Breast epithelium (tissue), 4 donors: ENCODE measurements around the gene TMEM141. TPM values are rescaled to one million over a fixed set of nuclear protein-coding genes. Genes with fewer than 3 reads are reported as not detected.
A peak's percentile ranks its signal among the peaks of the same experiment; 100 is the strongest.
"Not testable (repeated sequence)": the region's sequence is repeated elsewhere in the genome, so short reads cannot be mapped to it uniquely, and the experiment has no call there.

Experiments used
- DNase-seq, 2 donors: peaks; one replicate each; pipeline ENCODE4 v3.0.0-alpha.2; 2019; ENCODE audit warnings: low spot score in 2 of 2
- H3K27ac ChIP-seq, 2 donors: fragments of 200-600 bp; sonication (generic) in 1 of 2; one replicate each; pipeline ENCODE4 v1.5.1; 2016 to 2019; ENCODE audit warnings: mild to moderate bottlenecking in 1 of 2
- H3K27me3 ChIP-seq, 2 donors: fragments of 200-600 bp; sonication (generic) in 1 of 2; one replicate each; pipeline versions ENCODE4 v1.5.1 to v1.6.0; 2017 to 2019; ENCODE audit warnings: control low read depth in 1 of 2, mild to moderate bottlenecking in 1 of 2
- H3K36me3 ChIP-seq: fragments of 200-600 bp; one replicate; pipeline ENCODE4 v1.5.1; 2019
- H3K4me1 ChIP-seq, 2 donors: fragments of 200-600 bp; sonication (generic); one replicate each; pipeline ENCODE4 v1.5.1; 2016 to 2019; ENCODE audit warnings: control low read depth in 1 of 2
- H3K4me3 ChIP-seq, 3 donors: fragments of 200-600 bp; sonication (generic); 1 replicate in 2 of 3; 2 replicates in 1 of 3; pipeline ENCODE4 v1.5.1; 2016 to 2019; ENCODE audit warnings: mild to moderate bottlenecking in 3 of 3, moderate library complexity in 2 of 3
- H3K9me3 ChIP-seq, 2 donors: fragments of 200-600 bp; sonication (generic) in 1 of 2; one replicate each; pipeline ENCODE4 v1.5.1; 2016 to 2019; ENCODE audit warnings: control low read depth in 1 of 2
- CTCF ChIP-seq, 3 donors: fragments of 450-650 bp; IDR thresholded peaks; one replicate each; pipeline ENCODE4 v1.5.1; 2016 to 2017; ENCODE audit warnings: antibody characterized with exemption in 3 of 3, mild to moderate bottlenecking in 3 of 3, moderate library complexity in 3 of 3
- POLR2A ChIP-seq: fragments of 450-650 bp; IDR thresholded peaks from one replicate; pipeline ENCODE4 v1.6.1; 2016; ENCODE audit warnings: antibody characterized with exemption, mild to moderate bottlenecking, moderate library complexity
- POLR2AphosphoS5 ChIP-seq, 3 donors: sonication (generic); formaldehyde crosslinking; IDR thresholded peaks; one replicate each; pipeline ENCODE4 v1.6.1; 2017; ENCODE audit warnings: antibody characterized with exemption in 3 of 3
- intact Hi-C: fragments of 100-400 bp; cut with DNase I; formaldehyde crosslinking; loops from one replicate; pipeline ENCODE4 v1.15.1; 2023; ENCODE audit warnings: low total_unique reads
- total RNA-seq, 3 donors: library from RNA; depleted of rRNA; stranded (reverse); fragments of >200 nt; gene quantifications; one replicate each; pipeline ENCODE4 v1.1.0, GENCODE V29; 2016

Gene TMEM141
- total RNA-seq, 3 donors from 2014 or later: 85.8 to 121 (median 103) TPM

DNA sequence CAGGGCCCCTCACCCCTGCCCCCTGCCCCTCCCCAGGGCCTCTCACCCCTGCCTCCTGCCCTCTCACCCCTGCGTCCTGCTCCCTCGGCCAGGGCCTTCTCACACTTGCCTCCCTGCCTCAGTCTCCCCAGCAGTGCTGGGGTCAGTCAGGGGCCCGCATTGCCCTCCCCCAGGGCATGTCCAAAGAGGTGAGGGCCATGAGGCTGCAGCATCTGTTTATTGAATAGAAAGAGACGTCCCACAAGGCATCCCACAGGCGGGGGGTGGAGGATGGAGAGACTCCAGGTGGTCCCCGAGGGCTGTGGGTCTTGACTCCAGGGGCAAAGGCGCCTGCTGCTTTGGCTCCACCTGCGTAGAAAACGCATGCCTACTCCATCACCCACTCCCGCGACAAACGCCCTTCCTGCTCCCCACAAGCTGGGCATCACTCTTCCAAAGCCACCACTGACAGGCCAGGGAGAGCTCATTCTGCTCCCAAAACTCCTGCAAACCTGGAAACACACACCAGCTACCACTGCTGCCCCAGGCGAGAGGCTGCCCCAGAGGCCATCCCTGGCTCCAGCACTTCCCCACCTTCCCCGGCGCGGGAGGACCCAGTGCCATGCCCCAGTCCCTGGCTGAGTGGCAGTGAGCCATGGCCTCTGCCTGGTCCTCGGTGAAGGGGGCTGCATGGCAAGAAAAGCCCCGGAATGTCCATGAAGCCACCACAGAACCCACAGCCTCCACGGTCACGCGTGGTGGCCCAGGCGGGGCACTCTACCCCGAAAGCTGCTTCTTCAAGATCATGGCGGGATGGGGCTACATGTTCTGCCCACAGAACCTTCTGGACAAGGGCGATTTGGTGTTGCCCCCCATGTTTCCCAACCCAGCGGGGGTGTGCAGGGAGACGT is 31.5 kb upstream of the TMEM141 start:
- DNase-seq: no peak
- Histone ChIP-seq H3K9me3 (peaks cover 0 to 9% of the 10 kb centered on the region in 2 donors), H3K27ac (no peak overlapping the region), H3K36me3 (no peaks in the 10 kb centered on the region), H3K27me3 (peaks cover 0 to 17% of the 10 kb centered on the region in 2 donors), H3K4me1 (no peaks in the 10 kb centered on the region), H3K4me3 (no peak overlapping the region)
- intact Hi-C loops: no loop called here
- TF ChIP-seq POLR2A (no peak), CTCF (IDR thresholded peaks at IDR 0.05) (no peak), POLR2AphosphoS5 (IDR thresholded peaks at IDR 0.05) (no peak)

- no peaks in the 10 kb centered on the region for H3K36me3 ChIP-seq
- peaks cover 0 to 5% of the 10 kb centered on the region in 2 donors for H3K9me3 ChIP-seq
- intact Hi-C loops: no loop called here
- peaks cover 0 to 22% of the 10 kb centered on the region in 2 donors for H3K27me3 ChIP-seq
- H3K4me1 ChIP-seq: no peaks in the 10 kb centered on the region
- TF ChIP-seq POLR2AphosphoS5 (IDR thresholded peaks at IDR 0.05) (no peak), POLR2A (no peak), CTCF (IDR thresholded peaks at IDR 0.05) (no peak)
- no peak for DNase-seq
- no peak overlapping the region for H3K27ac ChIP-seq
- H3K4me3 ChIP-seq: no peak overlapping the region
Observed at GRCh38 chr9:136760424-136760823, 30.7 kb upstream of the TMEM141 start.

DNA sequence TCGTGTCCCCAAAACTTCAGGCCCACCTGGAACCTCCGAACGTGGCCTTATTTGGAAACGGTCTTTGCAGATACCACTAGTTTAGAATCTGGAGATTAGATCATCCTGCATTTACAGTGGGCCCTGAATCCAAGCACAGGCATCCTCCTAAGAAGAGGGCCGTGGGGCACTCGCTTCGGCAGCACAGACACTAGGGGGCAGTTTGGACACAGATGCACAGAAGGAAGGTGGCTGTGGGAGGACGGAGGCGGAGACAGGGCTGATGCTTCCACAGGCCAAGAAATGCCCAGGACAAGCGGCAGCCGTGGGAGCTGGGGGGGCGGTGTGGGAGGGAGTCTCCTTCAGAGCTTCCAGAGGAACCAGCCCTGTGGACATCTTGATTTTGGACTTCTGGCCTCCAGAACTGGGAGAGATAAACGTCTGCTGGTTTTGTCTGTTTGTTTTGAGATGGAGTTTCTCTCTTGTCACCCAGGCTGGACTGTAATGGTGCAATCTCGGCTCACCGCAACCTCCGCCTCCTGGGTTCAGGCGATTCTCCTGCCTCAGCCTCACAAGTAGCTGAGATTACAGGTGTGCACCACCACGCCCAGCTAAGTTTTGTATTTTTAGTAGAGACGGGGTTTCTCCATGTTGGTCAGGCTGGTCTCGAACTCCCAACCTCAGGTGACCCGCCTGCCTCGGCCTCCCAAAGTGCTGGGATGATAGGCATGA is 30.2 kb upstream of the TMEM141 start:
- intact Hi-C loops, H3K36me3 ChIP-seq: not testable (repeated sequence)
- peak in 1 of 2 donors; percentile 53 for DNase-seq

DNA sequence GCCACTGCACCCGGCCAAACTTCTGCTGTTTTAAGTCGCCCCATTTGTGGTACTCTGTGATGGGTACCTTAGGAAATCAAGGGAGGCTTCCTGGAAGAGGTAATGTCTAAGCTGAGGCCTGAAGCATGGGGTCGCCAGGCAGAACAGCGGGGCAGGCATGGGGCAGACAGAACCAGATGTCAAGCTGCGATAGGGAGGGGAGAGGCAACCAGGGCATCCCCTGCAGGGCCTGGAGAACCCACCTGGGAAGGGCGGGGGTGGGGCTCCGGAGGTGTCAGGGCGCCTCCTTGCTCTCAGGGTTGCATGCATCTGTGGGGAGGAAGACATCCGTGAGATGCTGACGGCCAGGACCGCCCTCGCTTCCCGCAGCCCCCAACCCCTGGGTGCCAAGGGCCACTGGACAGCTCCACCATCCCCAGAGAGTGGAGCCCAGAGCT is 29.6 kb upstream of the TMEM141 start:
- no peak overlapping the region for H3K4me3 ChIP-seq
- intact Hi-C loops: no loop called here
- TF ChIP-seq POLR2AphosphoS5 (IDR thresholded peaks at IDR 0.05) (no peak), POLR2A (no peak), CTCF (IDR thresholded peaks at IDR 0.05) (no peak)
- H3K4me1 ChIP-seq: no peaks in the 10 kb centered on the region
- no peak overlapping the region for H3K27ac ChIP-seq
- no peaks in the 10 kb centered on the region for H3K36me3 ChIP-seq
- no peaks in the 10 kb centered on the region for H3K9me3 ChIP-seq
- no peak for DNase-seq
- H3K27me3 ChIP-seq: peaks cover 0 to 22% of the 10 kb centered on the region in 2 donors

More for the DNA sequence above, 30.2 kb upstream of the TMEM141 start:
- peaks cover 0 to 22% of the 10 kb centered on the region in 2 donors for H3K27me3 ChIP-seq
- not testable (repeated sequence) for H3K4me1 ChIP-seq, H3K9me3 ChIP-seq, H3K4me3 ChIP-seq, H3K27ac ChIP-seq

DNA sequence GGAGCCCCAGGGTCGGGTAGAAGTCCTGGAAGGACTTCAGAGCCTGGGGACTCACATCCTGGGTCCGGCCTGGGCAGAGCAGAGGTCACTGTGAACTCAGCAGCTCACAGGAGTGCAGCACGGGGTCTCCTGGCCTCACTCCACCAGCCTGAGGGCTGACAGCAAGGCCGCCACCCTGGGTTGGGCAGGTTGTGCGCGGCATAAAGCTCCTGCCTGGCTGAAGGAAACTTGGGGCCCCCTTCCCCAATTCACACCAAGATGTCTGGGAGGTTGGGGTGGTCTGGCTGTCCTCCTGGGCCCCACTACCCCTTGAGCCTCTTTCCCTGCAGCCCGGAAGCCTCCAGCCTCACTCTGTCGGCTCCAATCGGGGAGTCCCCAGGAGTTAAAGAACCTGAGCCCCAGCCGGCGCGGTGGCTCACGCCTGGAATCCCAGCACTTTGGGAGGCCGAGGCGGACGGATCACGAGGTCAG is 28.9 kb upstream of the TMEM141 start:
- intact Hi-C loops: no loop called here
- Histone ChIP-seq H3K9me3 (no peaks in the 10 kb centered on the region), H3K4me1 (no peaks in the 10 kb centered on the region), H3K4me3 (no peak overlapping the region), H3K27me3 (peaks cover 0 to 25% of the 10 kb centered on the region in 2 donors), H3K27ac (no peak overlapping the region), H3K36me3 (no peaks in the 10 kb centered on the region)
- TF ChIP-seq CTCF (IDR thresholded peaks at IDR 0.05): no peak
- TF ChIP-seq POLR2A: no peak
- TF ChIP-seq POLR2AphosphoS5 (IDR thresholded peaks at IDR 0.05): no peak
- DNase-seq: no peak
